ENCODE measurements around the gene PODXL2.

DNA sequence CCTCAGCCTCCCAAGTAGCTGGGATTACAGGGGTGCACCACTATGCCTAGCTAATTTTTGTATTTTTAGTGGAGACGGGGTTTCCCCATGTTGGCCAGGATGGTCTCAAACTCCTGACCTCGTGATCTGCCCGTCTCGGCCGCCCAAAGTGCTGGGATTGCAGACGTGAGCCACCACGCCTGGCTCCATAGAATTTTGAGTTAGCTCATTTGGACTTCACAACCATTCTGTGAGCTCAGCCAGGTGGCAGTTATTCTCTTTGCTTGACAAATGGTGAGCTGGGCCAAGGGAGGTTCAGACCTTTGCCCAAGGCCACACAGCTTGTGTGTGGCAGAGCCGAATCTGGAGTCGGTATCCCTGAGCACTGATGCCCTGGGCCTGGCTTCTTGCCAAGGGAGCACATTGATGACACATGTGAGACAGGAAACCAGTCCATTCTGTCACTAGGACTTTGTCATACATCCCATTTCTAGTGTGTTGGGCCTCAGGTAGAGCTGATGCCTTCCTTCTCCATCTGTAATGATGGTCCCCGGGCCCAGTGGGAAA lies 17.6 kb downstream of the PODXL2 start:
- TF ChIP-seq, protein P1, sequence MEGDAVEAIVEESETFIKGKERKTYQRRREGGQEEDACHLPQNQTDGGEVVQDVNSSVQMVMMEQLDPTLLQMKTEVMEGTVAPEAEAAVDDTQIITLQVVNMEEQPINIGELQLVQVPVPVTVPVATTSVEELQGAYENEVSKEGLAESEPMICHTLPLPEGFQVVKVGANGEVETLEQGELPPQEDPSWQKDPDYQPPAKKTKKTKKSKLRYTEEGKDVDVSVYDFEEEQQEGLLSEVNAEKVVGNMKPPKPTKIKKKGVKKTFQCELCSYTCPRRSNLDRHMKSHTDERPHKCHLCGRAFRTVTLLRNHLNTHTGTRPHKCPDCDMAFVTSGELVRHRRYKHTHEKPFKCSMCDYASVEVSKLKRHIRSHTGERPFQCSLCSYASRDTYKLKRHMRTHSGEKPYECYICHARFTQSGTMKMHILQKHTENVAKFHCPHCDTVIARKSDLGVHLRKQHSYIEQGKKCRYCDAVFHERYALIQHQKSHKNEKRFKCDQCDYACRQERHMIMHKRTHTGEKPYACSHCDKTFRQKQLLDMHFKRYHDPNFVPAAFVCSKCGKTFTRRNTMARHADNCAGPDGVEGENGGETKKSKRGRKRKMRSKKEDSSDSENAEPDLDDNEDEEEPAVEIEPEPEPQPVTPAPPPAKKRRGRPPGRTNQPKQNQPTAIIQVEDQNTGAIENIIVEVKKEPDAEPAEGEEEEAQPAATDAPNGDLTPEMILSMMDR (IDR thresholded peaks at IDR 0.05): no peak
- no peak for TF ChIP-seq POLR2A (IDR thresholded peaks at IDR 0.05)
